Bronchial epithelial cell (primary cell): ENCODE data around the gene MARCHF10. TPM values are rescaled to one million over a fixed set of nuclear protein-coding genes. Genes with fewer than 3 reads are reported as not detected.
A peak's percentile ranks its signal among the peaks of the same experiment; 100 is the strongest.

Experiments used
- DNase-seq: peaks from one replicate; pipeline ENCODE4 v3.0.0-alpha.2; 2010; ENCODE audit warnings: low read depth
- FAIRE-seq: peaks from 2 replicates; lab custom pipeline; 2011; peaks lifted over from hg19 to GRCh38; lab: Jason Lieb, UNC
- H3K27me3 ChIP-seq: 2 replicates; pipeline ENCODE4 v1.5.1; 2011; ENCODE audit warnings: low read length; ENCODE audit not compliant: control insufficient read depth, insufficient read depth
- H3K36me3 ChIP-seq: 2 replicates; pipeline ENCODE4 v1.5.1; 2011; ENCODE audit warnings: low read length; ENCODE audit not compliant: control insufficient read depth, insufficient read depth
- H3K4me3 ChIP-seq: 2 replicates; pipeline ENCODE4 v1.5.1; 2011; ENCODE audit warnings: mild to moderate bottlenecking, low read depth, low read length, control low read depth
- CTCF ChIP-seq: IDR thresholded peaks from 2 replicates; pipeline ENCODE4 v1.5.1; 2011; ENCODE audit warnings: mild to moderate bottlenecking, moderate library complexity, low read length, control low read depth, inconsistent platforms; ENCODE audit not compliant: insufficient read depth, severe bottlenecking
- total RNA-seq: library from RNA; depleted of rRNA; stranded (reverse); fragments of >200 nt; gene quantifications from 2 replicates; pipeline ENCODE4 v1.2.1, GENCODE V29; 2014

Gene MARCHF10
- total RNA-seq, 1 donor from 2014 or later: not detected

- no peak overlapping the region for H3K4me3 ChIP-seq
- no peaks in the 10 kb centered on the region for H3K36me3 ChIP-seq
- peak; percentile 32 for FAIRE-seq
- TF ChIP-seq CTCF: no peak
- DNase-seq: peak; percentile 69
- H3K27me3 ChIP-seq: no peaks in the 10 kb centered on the region
Measured at GRCh38 chr17:62725791-62726249, 82.3 kb downstream of the MARCHF10 start.

- Histone ChIP-seq H3K36me3 (no peaks in the 10 kb centered on the region), H3K4me3 (no peak overlapping the region), H3K27me3 (no peaks in the 10 kb centered on the region)
- DNase-seq (peak; percentile 92), FAIRE-seq (no peak)
- TF ChIP-seq CTCF: no peak
Measured at GRCh38 chr17:62724398-62725146, 83.5 kb downstream of the MARCHF10 start.

GRCh38 chr17:62723842-62724241 is 84.3 kb downstream of the MARCHF10 start:
- DNase-seq: no peak
- FAIRE-seq: peak; percentile 50
- no peaks in the 10 kb centered on the region for H3K36me3 ChIP-seq
- H3K4me3 ChIP-seq: no peak overlapping the region
- no peaks in the 10 kb centered on the region for H3K27me3 ChIP-seq
- TF ChIP-seq CTCF: no peak

- no peak for TF ChIP-seq CTCF
- FAIRE-seq (no peak), DNase-seq (no peak)
- H3K4me3 ChIP-seq: no peak overlapping the region
- H3K27me3 ChIP-seq: no peaks in the 10 kb centered on the region
- H3K36me3 ChIP-seq: no peaks in the 10 kb centered on the region
Measured at GRCh38 chr17:62722625-62723024, 85.5 kb downstream of the MARCHF10 start.

- no peaks in the 10 kb centered on the region for H3K36me3 ChIP-seq
- DNase-seq: peak; percentile 51
- TF ChIP-seq CTCF: peak; percentile 45
- FAIRE-seq: no peak
- H3K27me3 ChIP-seq: no peaks in the 10 kb centered on the region
- no peak overlapping the region for H3K4me3 ChIP-seq
Measured at GRCh38 chr17:62720126-62720850, 87.8 kb downstream of the MARCHF10 start.
